T-helper 1 cell treated with Interleukin-12 subunit alpha and Interleukin-12 subunit beta and Interleukin-4 antibody, amounts not matched to agents 30 ng/mL and 1 ng/mL, for 36 hours (primary cell): ENCODE results near the gene SELP. TPM values are rescaled to one million over a fixed set of nuclear protein-coding genes. Genes with fewer than 3 reads are reported as not detected.

Experiments used
- total RNA-seq: library from RNA; stranded (reverse); gene quantifications from 2 replicates; pipeline ENCODE4 v1.2.3, GENCODE V29; 2022

Gene SELP
- total RNA-seq, 1 donor from 2014 or later = 0.15 TPM

Other genes starting within 250 kb of the SELP start
- gene CCDC181, start 202.7 kb downstream of the SELP start, total RNA-seq = not detected in 2 replicates
- gene SLC19A2, start 144.2 kb downstream of the SELP start, total RNA-seq = 7.1 and 8.0 TPM in 2 replicates
- gene F5, start 43.6 kb downstream of the SELP start, total RNA-seq = 16.7 and 17.5 TPM in 2 replicates
- 330 and 338 TPM in 2 replicates for gene SELL, start 81.5 kb upstream of the SELP start, total RNA-seq
- not detected in 2 replicates for gene SELE, start 104.0 kb upstream of the SELP start, total RNA-seq
- gene METTL18, start 164.8 kb upstream of the SELP start, total RNA-seq = 11.8 and 12.1 TPM in 2 replicates